SK-N-SH (cell line): Measurements from ENCODE around the gene KRT37. TPM values are rescaled to one million over a fixed set of nuclear protein-coding genes. Genes with fewer than 3 reads are reported as not detected.
A peak's percentile ranks its signal among the peaks of the same experiment; 100 is the strongest.
"Not testable (repeated sequence)": the region's sequence is repeated elsewhere in the genome, so short reads cannot be mapped to it uniquely, and the experiment has no call there.

Source experiments
- CTCF ChIA-PET: fragments of 300-600, 350-600 bp; formaldehyde crosslinking; extraction: SDS; loops from one replicate; lab custom pipeline; 2021; lab: Yijun Ruan, JAX
- POLR2A ChIA-PET: fragments of 350-600 bp; sonication (Branson Sonifier 250); formaldehyde crosslinking; extraction: SDS; loops from one replicate; lab custom pipeline; 2020; ENCODE audit warnings: antibody characterized with exemption, inconsistent platforms; lab: Yijun Ruan, JAX
- DNase-seq: peaks from one replicate; pipeline ENCODE4 v3.0.0; 2012
- H2AFZ ChIP-seq: fragments of 200-600 bp; sonication (generic); 2 replicates; pipeline ENCODE4 v1.8.1; 2016; ENCODE audit warnings: antibody characterized with exemption, mild to moderate bottlenecking, low read depth
- H3F3A ChIP-seq: fragments of 200-600 bp; sonication (generic); replicated peaks from 2 replicates; pipeline ENCODE3; 2016; ENCODE audit warnings: antibody characterized with exemption, mild to moderate bottlenecking; ENCODE audit not compliant: insufficient read depth
- H3K27ac ChIP-seq, 2 experiments: fragments of 200-500 bp in 1 of 2; fragments of 200-600 bp in 1 of 2; sonication (Bioruptor generic) in 1 of 2; sonication (generic), shearing (Covaris generic) in 1 of 2; 2 replicates each; pipeline versions ENCODE4 v1.5.1 to v1.6.1; 2014 to 2016; ENCODE audit warnings: low read depth in 2 of 2, inconsistent platforms in 1 of 2, low read length in 1 of 2, mild to moderate bottlenecking in 1 of 2, mixed read lengths in 1 of 2
- H3K27me3 ChIP-seq: fragments of 200-600 bp; sonication (generic), shearing (Covaris generic); 2 replicates; pipeline ENCODE4 v1.6.1; 2016; ENCODE audit warnings: mixed run types; ENCODE audit not compliant: insufficient read depth
- H3K36me3 ChIP-seq, 2 experiments: fragments of 200-500 bp in 1 of 2; fragments of 200-600 bp in 1 of 2; sonication (Bioruptor generic) in 1 of 2; sonication (generic) in 1 of 2; replicated peaks in 1 of 2; 2 replicates each; pipeline versions ENCODE3 to v1.5.1; 2014 to 2016; ENCODE audit warnings: low read length in 1 of 2, mild to moderate bottlenecking in 1 of 2; ENCODE audit not compliant: insufficient read depth in 2 of 2, control insufficient read depth in 1 of 2
- H3K4me1 ChIP-seq, 2 experiments: fragments of 200-500 bp in 1 of 2; fragments of 200-600 bp in 1 of 2; sonication (Bioruptor generic) in 1 of 2; sonication (generic), shearing (Covaris generic) in 1 of 2; 2 replicates each; pipeline versions ENCODE4 v1.5.1 to v1.6.1; 2014 to 2016; ENCODE audit warnings: low read depth in 1 of 2, low read length in 1 of 2, mixed run types in 1 of 2; ENCODE audit not compliant: insufficient read depth in 2 of 2, control insufficient read depth in 1 of 2
- H3K4me2 ChIP-seq: fragments of 200-600 bp; sonication (generic), shearing (Covaris generic); 2 replicates; pipeline ENCODE4 v1.6.1; 2017; ENCODE audit warnings: mixed run types
- H3K4me3 ChIP-seq, 2 experiments: fragments of 200-500 bp in 1 of 2; fragments of 200-600 bp in 1 of 2; sonication (Bioruptor generic) in 1 of 2; sonication (generic), shearing (Covaris generic) in 1 of 2; 2 replicates each; pipeline versions ENCODE4 v1.5.1 to v1.8.1; 2014 to 2016; ENCODE audit warnings: low read depth in 2 of 2, inconsistent platforms in 1 of 2, low read length in 1 of 2, mild to moderate bottlenecking in 1 of 2, mixed read lengths in 1 of 2, moderate library complexity in 1 of 2
- H3K79me2 ChIP-seq: fragments of 200-600 bp; sonication (generic); 2 replicates; pipeline ENCODE4 v1.8.1; 2017; ENCODE audit warnings: mild to moderate bottlenecking; ENCODE audit not compliant: insufficient read depth
- H3K9ac ChIP-seq: fragments of 200-600 bp; sonication (generic); 2 replicates; pipeline ENCODE4 v1.6.1; 2017; ENCODE audit warnings: mixed run types
- H3K9me2 ChIP-seq: fragments of 200-600 bp; sonication (generic); 2 replicates; pipeline ENCODE4 v1.6.1; 2017; ENCODE audit warnings: mixed run types
- H3K9me3 ChIP-seq: fragments of 200-600 bp; sonication (generic); 2 replicates; pipeline ENCODE4 v1.6.1; 2017; ENCODE audit warnings: mixed run types, mild to moderate bottlenecking, moderate library complexity
- H4K20me1 ChIP-seq: fragments of 200-600 bp; sonication (generic); 2 replicates; pipeline ENCODE4 v1.6.1; 2017; ENCODE audit warnings: mild to moderate bottlenecking, mixed run types; ENCODE audit not compliant: insufficient read depth
- CHD2 ChIP-seq: fragments of 150-350 bp; IDR thresholded peaks from 2 replicates; pipeline ENCODE4 v1.6.1; 2018; ENCODE audit warnings: low read length; ENCODE audit not compliant: partially characterized antibody
- ELF1 ChIP-seq: IDR thresholded peaks from 2 replicates; pipeline ENCODE4 v1.4.0; 2012
- EZH2phosphoT487 ChIP-seq: fragments of 200-600 bp; sonication (generic); IDR thresholded peaks from 2 replicates; pipeline ENCODE4 v1.6.1; 2017; ENCODE audit warnings: low read depth, mixed run types, mild to moderate bottlenecking, antibody characterized with exemption, moderate library complexity, borderline replicate concordance
- FOSL2 ChIP-seq: IDR thresholded peaks from 2 replicates; pipeline ENCODE4 v1.4.0; 2012; ENCODE audit warnings: low read depth, mild to moderate bottlenecking, moderate library complexity, borderline replicate concordance
- GABPA ChIP-seq: IDR thresholded peaks from 2 replicates; pipeline ENCODE4 v1.4.0; 2012; ENCODE audit warnings: low read depth, mild to moderate bottlenecking
- GATA2 ChIP-seq: sonication (generic); formaldehyde crosslinking; IDR thresholded peaks from 2 replicates; pipeline ENCODE4 v1.5.0; 2020; ENCODE audit warnings: mild to moderate bottlenecking, missing genetic modification reagents
- JUND ChIP-seq: IDR thresholded peaks from 2 replicates; pipeline ENCODE4 v1.4.0; 2012
- MEF2A ChIP-seq: IDR thresholded peaks from 2 replicates; pipeline ENCODE4 v1.4.0; 2012; ENCODE audit warnings: low read depth, borderline replicate concordance
- MXI1 ChIP-seq: IDR thresholded peaks from 2 replicates; pipeline ENCODE4 v1.6.1; 2012; ENCODE audit warnings: mild to moderate bottlenecking, low read depth, low read length, improper control_type of control experiment
- NRF1 ChIP-seq: IDR thresholded peaks from 2 replicates; pipeline ENCODE4 v1.6.1; 2012; ENCODE audit warnings: low read depth, mild to moderate bottlenecking, low read length
- POLR2AphosphoS5 ChIP-seq: IDR thresholded peaks from 2 replicates; pipeline ENCODE4 v1.6.1; 2012; ENCODE audit warnings: low read depth, low read length
- RCOR1 ChIP-seq: fragments of 150-350 bp; IDR thresholded peaks from 2 replicates; pipeline ENCODE4 v1.6.1; 2017; ENCODE audit warnings: antibody characterized with exemption, low read length
- SIN3A ChIP-seq: IDR thresholded peaks from 2 replicates; pipeline ENCODE4 v1.6.1; 2012; ENCODE audit warnings: low read depth, mild to moderate bottlenecking, low read length, moderate library complexity, borderline replicate concordance
- TAF1 ChIP-seq: IDR thresholded peaks from 2 replicates; pipeline ENCODE4 v1.6.1; 2012; ENCODE audit warnings: low read depth, mild to moderate bottlenecking, low read length, moderate library complexity, borderline replicate concordance
- TCF12 ChIP-seq: IDR thresholded peaks from 2 replicates; pipeline ENCODE4 v1.4.0; 2012
- TEAD4 ChIP-seq: IDR thresholded peaks from 2 replicates; pipeline ENCODE4 v1.4.0; 2012; ENCODE audit warnings: mild to moderate bottlenecking, borderline replicate concordance; ENCODE audit not compliant: insufficient read depth
- WGBS: methylation state at CpG from one replicate; pipeline ENCODE4 v1.1.6; 2017; ENCODE audit warnings: low lambda C conversion rate; 5-methylcytosine and 5-hydroxymethylcytosine counted together
- polyA plus RNA-seq, 3 experiments: library from polyadenylated mRNA; depleted of rRNA; stranded (reverse); fragments of >200 nt; gene quantifications; 2 replicates each; pipeline ENCODE4 v1.2.3, GENCODE V29; 2012
- TF ChIP-seq, protein P1 (sequence below): fragments of 150-350 bp; IDR thresholded peaks from 2 replicates; pipeline ENCODE4 v1.6.1; 2017; ENCODE audit warnings: antibody characterized with exemption, low read length, low read depth, borderline replicate concordance
- TF ChIP-seq, protein P2 (sequence below): fragments of 150-350 bp; IDR thresholded peaks from 2 replicates; pipeline ENCODE4 v1.6.1; 2016; ENCODE audit warnings: mild to moderate bottlenecking, low read depth, low read length
- TF ChIP-seq, protein P3 (sequence below): IDR thresholded peaks from 2 replicates; pipeline ENCODE4 v1.4.0; 2012; ENCODE audit warnings: low read depth

KRT37 gene
- polyA plus RNA-seq, 1 of the 3 experiments (the other 2 are of a cell fraction): not detected

DNA sequence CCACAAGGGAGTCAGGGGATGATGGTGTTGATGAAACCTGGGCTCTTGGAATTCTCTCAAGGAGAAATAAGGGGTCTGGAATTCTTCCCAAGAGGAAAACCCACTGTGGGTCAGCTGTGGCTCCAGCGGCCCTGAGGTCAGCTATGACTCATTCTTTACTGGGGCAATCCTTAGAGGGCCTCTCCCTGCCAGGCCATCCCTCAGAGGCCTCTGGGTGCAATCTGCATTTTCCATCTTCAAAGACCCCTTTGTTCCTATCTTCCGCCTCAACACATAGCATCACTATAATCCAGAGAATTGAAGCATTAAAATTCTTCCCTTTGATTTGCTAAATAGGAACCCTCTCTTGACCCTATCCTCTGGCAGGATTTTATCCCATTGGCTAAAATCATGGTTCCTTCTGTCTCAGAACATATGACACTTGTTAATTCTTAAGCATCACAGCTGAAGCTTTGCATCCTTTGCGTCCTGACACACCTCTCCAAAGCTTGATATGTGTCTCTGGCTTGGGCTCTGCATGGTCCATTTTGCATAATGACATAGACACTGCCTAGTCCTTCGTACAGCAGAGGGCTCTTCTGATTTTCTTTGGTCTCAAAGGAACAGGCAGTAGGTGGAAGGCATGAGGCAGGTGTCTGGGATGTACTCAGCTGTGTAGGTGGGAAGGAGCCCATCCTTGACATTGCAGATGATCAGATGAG, 4.4 kb upstream of the KRT37 start:
- WGBS: 56% methylated on average over 4 of the region's 4 CpGs
- Histone ChIP-seq H4K20me1 (no peaks in the 10 kb centered on the region), H3K36me3 (no peaks in the 10 kb centered on the region), H3K4me2 (no peak overlapping the region), H2AFZ (no peak overlapping the region), H3K9ac (no peak overlapping the region), H3K27ac (no peak overlapping the region), H3K4me1 (no peaks in the 10 kb centered on the region), H3K9me3 (no peaks in the 10 kb centered on the region), H3K4me3 (no peak overlapping the region), H3K27me3 (no peaks in the 10 kb centered on the region), H3K79me2 (no peaks in the 10 kb centered on the region), H3K9me2 (no peaks in the 10 kb centered on the region), H3F3A (no peaks in the 10 kb centered on the region)
- POLR2A ChIA-PET: no interaction called here
- CTCF ChIA-PET: no interaction called here
- no peak for TF ChIP-seq SIN3A
- 0 out of 2 replicates have a peak, but pooled peaks have one; percentile 8 for TF ChIP-seq FOSL2
- DNase-seq: no peak

DNA sequence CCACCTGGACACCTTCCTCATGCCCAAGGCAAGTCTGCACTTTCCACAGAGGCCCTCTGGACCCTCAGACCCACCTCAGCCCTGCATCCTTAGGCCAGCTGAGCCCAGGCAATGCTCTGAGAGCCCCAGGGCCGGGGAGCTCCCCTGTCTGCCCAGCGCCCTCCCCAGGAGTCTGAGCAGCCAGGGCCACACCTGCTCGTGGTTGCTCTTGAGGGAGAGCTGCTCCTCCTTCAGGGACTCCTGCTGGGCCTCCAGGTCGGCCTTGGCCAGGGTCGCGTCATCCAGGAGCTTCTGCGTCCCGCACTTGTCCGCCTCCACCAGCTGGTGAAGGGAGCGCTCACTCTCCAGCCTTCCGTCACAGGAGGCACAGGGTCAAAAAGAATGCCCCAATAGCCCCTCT, 1.8 kb downstream of the KRT37 start:
- POLR2A ChIA-PET, H3F3A ChIP-seq, DNase-seq, H3K27ac ChIP-seq, H3K4me2 ChIP-seq, H3K36me3 ChIP-seq, CTCF ChIA-PET, H3K27me3 ChIP-seq, H3K9ac ChIP-seq, H2AFZ ChIP-seq, H3K79me2 ChIP-seq, H4K20me1 ChIP-seq, H3K4me3 ChIP-seq, H3K9me2 ChIP-seq, H3K9me3 ChIP-seq: not testable (repeated sequence)
- peaks cover 0 to 27% of the 10 kb centered on the region in 2 experiments; a peak in 2 of 4 replicates for H3K4me1 ChIP-seq
- WGBS: 78% methylated on average over 9 of the region's 11 CpGs

DNA sequence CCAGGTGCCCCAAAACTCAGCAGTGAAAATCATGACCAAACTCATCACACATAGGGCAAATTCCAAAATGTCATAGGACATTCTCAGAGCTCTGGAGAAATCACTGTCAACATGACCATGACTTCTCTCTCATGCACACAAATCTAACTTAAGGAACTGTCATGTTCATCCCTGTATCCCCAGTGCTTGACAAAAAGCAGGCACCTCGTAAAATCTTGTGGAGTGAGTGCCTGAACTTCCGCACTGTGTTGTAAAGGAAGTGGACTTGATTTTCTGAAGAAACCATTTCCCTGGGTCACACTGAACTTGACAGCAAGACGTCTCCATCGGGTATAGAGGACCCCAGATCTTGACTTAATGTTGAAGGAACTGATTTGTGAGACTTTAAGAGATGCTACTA, 2.8 kb downstream of the KRT37 start:
- POLR2A ChIA-PET: no interaction called here
- H3K9me3 ChIP-seq: no peaks in the 10 kb centered on the region
- CTCF ChIA-PET: no interaction called here
- no peak overlapping the region for H3K4me3 ChIP-seq
- no peaks in the 10 kb centered on the region for H3K36me3 ChIP-seq
- H3K4me1 ChIP-seq: peaks cover 0 to 33% of the 10 kb centered on the region in 2 experiments; a peak in 2 of 4 replicates
- no peak overlapping the region for H2AFZ ChIP-seq
- no peaks in the 10 kb centered on the region for H3K27me3 ChIP-seq
- H3K9ac ChIP-seq: no peak overlapping the region
- 60% methylated on average over 4 of the region's 4 CpGs for WGBS
- no peaks in the 10 kb centered on the region for H3K79me2 ChIP-seq
- no peak for DNase-seq
- H4K20me1 ChIP-seq: no peaks in the 10 kb centered on the region
- TF ChIP-seq, protein P1, sequence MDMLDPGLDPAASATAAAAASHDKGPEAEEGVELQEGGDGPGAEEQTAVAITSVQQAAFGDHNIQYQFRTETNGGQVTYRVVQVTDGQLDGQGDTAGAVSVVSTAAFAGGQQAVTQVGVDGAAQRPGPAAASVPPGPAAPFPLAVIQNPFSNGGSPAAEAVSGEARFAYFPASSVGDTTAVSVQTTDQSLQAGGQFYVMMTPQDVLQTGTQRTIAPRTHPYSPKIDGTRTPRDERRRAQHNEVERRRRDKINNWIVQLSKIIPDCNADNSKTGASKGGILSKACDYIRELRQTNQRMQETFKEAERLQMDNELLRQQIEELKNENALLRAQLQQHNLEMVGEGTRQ: no peak
- no peak for TF ChIP-seq TCF12
- TF ChIP-seq TAF1: no peak
- TF ChIP-seq, protein P2, sequence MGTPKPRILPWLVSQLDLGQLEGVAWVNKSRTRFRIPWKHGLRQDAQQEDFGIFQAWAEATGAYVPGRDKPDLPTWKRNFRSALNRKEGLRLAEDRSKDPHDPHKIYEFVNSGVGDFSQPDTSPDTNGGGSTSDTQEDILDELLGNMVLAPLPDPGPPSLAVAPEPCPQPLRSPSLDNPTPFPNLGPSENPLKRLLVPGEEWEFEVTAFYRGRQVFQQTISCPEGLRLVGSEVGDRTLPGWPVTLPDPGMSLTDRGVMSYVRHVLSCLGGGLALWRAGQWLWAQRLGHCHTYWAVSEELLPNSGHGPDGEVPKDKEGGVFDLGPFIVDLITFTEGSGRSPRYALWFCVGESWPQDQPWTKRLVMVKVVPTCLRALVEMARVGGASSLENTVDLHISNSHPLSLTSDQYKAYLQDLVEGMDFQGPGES: no peak
- no peak for TF ChIP-seq EZH2phosphoT487
- no peak for TF ChIP-seq POLR2AphosphoS5
- no peak for TF ChIP-seq MEF2A
- TF ChIP-seq RCOR1: no peak
- TF ChIP-seq CHD2: no peak
- TF ChIP-seq NRF1: no peak
- no peak for TF ChIP-seq MXI1
- TF ChIP-seq GABPA: no peak
- TF ChIP-seq ELF1: no peak
- TF ChIP-seq GATA2 (CRISPR knock-in tag): no peak
- no peak for TF ChIP-seq JUND
- TF ChIP-seq, protein P3, sequence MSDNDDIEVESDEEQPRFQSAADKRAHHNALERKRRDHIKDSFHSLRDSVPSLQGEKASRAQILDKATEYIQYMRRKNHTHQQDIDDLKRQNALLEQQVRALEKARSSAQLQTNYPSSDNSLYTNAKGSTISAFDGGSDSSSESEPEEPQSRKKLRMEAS: no peak
- TF ChIP-seq SIN3A: no peak
- no peak for TF ChIP-seq TEAD4
- H3K9me2 ChIP-seq: no peaks in the 10 kb centered on the region
- 0 out of 2 replicates have a peak overlapping the region, but pooled peaks have one; percentile 34 for H3K4me2 ChIP-seq
- H3K27ac ChIP-seq: no peak overlapping the region
- peaks cover 4% of the 10 kb centered on the region for H3F3A ChIP-seq
